DOHH2 (cell line): ENCODE results near the gene ARAP1.
"Not testable (repeated sequence)": the region's sequence is repeated elsewhere in the genome, so short reads cannot be mapped to it uniquely, and the experiment has no call there.

Source experiments
- H3F3A ChIP-seq: fragments of 200-600 bp; sonication (generic), shearing (Covaris generic); 2 replicates; pipeline ENCODE4 v1.6.0; 2016; ENCODE audit warnings: antibody characterized with exemption, mild to moderate bottlenecking; ENCODE audit not compliant: control insufficient read depth, insufficient read depth
- H3K27ac ChIP-seq: fragments of 200-600 bp; sonication (generic); 2 replicates; pipeline ENCODE4 v1.5.1; 2014; ENCODE audit warnings: low read depth, mild to moderate bottlenecking, low read length, moderate library complexity
- H3K27me3 ChIP-seq: fragments of 200-600 bp; sonication (generic); 2 replicates; pipeline ENCODE4 v1.6.1; 2014; ENCODE audit warnings: mild to moderate bottlenecking, low read length, mixed read lengths; ENCODE audit not compliant: control insufficient read depth
- H3K36me3 ChIP-seq: fragments of 200-600 bp; sonication (generic); 2 replicates; pipeline ENCODE4 v1.6.1; 2014; ENCODE audit warnings: mild to moderate bottlenecking, low read length, moderate library complexity, mixed read lengths; ENCODE audit not compliant: control insufficient read depth
- H3K4me1 ChIP-seq: fragments of 200-600 bp; sonication (generic); 2 replicates; pipeline ENCODE4 v1.6.1; 2014; ENCODE audit warnings: mild to moderate bottlenecking, low read length, mixed read lengths; ENCODE audit not compliant: control insufficient read depth
- H3K4me2 ChIP-seq: fragments of 200-600 bp; sonication (generic); 2 replicates; pipeline ENCODE4 v1.6.0; 2014; ENCODE audit warnings: mild to moderate bottlenecking, low read length, moderate library complexity
- H3K4me3 ChIP-seq: fragments of 200-600 bp; sonication (generic); 2 replicates; pipeline ENCODE4 v1.5.1; 2014; ENCODE audit warnings: mild to moderate bottlenecking, low read length, mixed read lengths
- H3K79me2 ChIP-seq: fragments of 200-600 bp; sonication (generic); 2 replicates; pipeline ENCODE4 v1.6.1; 2014; ENCODE audit warnings: mild to moderate bottlenecking, low read length, mixed read lengths; ENCODE audit not compliant: control insufficient read depth
- H3K9me2 ChIP-seq: fragments of 200-600 bp; sonication (generic); replicated peaks from 2 replicates; pipeline ENCODE4 v1.6.1; 2014; ENCODE audit warnings: mild to moderate bottlenecking, low read length, mixed read lengths; ENCODE audit not compliant: control insufficient read depth
- H3K9me3 ChIP-seq: fragments of 200-600 bp; sonication (generic); 2 replicates; pipeline ENCODE4 v1.6.1; 2014; ENCODE audit warnings: antibody characterized with exemption, low read length, mixed read lengths; ENCODE audit not compliant: control insufficient read depth, insufficient read depth
- H4K20me1 ChIP-seq: fragments of 200-600 bp; sonication (generic); 2 replicates; pipeline ENCODE4 v1.6.0; 2014; ENCODE audit warnings: low read depth, mild to moderate bottlenecking, antibody characterized with exemption, low read length, moderate library complexity; ENCODE audit not compliant: control insufficient read depth, insufficient read depth
- EZH2phosphoT487 ChIP-seq: fragments of 200-600 bp; sonication (generic); IDR thresholded peaks from 2 replicates; pipeline ENCODE4 v1.6.1; 2017; ENCODE audit warnings: borderline replicate concordance, mild to moderate bottlenecking, antibody characterized with exemption, low read length, moderate library complexity, mixed read lengths
- TF ChIP-seq, protein P1 (sequence below): fragments of 200-600 bp; sonication (generic); IDR thresholded peaks from one replicate; pipeline ENCODE4 v1.5.1; 2014; ENCODE audit warnings: antibody characterized with exemption, mild to moderate bottlenecking, low read depth, low read length; ENCODE audit not compliant: poor library complexity, severe bottlenecking

The ARAP1 gene

DNA sequence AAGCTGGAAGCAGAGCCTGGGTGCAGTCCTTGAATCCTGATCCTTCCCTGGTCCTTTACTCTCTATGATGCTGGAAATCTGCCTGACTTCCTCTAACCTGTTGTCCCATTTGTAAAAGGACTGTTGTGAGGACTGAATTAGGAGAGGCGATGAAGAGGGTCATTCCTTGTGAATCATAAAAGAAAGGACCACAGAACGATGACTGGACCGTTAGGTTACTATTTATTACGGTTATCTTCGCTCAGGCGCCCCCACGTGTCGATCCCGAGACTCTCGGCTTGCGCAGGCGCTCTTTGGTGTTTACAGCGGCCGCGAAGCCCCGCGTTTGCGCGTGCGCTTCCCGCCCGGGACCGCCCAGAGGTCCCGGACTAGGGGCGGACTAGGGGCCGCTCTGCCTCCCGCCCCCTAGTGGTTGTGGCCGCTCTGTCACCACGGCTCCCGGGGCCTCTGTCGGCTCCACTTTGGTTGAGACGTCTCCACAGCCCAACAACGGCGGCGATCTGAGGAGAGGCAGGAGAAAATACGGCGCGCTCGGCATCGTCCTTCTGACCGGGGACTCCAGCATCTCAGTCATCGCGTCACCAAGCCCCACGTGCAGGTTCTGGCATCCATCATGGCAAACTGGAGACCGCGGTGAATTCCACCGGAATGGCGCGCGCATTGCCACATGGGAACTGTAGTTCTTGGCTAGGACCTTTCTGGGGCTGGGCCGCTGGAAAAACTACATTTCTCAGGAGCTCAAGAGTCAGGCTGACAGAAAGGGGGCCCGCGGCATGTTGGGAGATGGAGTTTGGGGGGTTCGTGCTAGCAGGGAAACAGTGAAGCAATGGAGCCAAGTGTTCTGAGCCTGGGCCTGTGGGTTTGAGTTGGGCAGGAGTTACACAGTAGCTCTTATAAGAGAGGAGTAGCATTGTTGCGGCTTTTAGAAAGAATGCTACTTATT lies 41.5 kb upstream of the ARAP1 start, which contains the start of gene STARD10:
STARD10 (minus strand) TSS at position 623 of the 943 bp plus-strand sequence. CDS start 12,866 bp downstream, outside the sequence.
- H3K36me3 ChIP-seq, result no peaks in the 10 kb centered on the region
- H3K4me2 ChIP-seq, result peak within 1 kb of the TSS; percentile 91
- H3K27ac ChIP-seq, result peak within 1 kb of the TSS; percentile 44
- H3K4me3 ChIP-seq, result peak within 1 kb of the TSS; percentile 95
- no peaks in the 10 kb centered on the region for H3K79me2 ChIP-seq
- no peaks in the 10 kb centered on the region for H3K9me3 ChIP-seq
- TF ChIP-seq, protein P1, sequence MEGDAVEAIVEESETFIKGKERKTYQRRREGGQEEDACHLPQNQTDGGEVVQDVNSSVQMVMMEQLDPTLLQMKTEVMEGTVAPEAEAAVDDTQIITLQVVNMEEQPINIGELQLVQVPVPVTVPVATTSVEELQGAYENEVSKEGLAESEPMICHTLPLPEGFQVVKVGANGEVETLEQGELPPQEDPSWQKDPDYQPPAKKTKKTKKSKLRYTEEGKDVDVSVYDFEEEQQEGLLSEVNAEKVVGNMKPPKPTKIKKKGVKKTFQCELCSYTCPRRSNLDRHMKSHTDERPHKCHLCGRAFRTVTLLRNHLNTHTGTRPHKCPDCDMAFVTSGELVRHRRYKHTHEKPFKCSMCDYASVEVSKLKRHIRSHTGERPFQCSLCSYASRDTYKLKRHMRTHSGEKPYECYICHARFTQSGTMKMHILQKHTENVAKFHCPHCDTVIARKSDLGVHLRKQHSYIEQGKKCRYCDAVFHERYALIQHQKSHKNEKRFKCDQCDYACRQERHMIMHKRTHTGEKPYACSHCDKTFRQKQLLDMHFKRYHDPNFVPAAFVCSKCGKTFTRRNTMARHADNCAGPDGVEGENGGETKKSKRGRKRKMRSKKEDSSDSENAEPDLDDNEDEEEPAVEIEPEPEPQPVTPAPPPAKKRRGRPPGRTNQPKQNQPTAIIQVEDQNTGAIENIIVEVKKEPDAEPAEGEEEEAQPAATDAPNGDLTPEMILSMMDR, result peak; percentile 99
- no peak for TF ChIP-seq EZH2phosphoT487
- H4K20me1 ChIP-seq, result no peaks in the 10 kb centered on the region
- H3K9me2 ChIP-seq, result no peaks in the 10 kb centered on the region
- peaks cover 24% of the 10 kb centered on the region for H3K4me1 ChIP-seq
- H3F3A ChIP-seq, result peaks cover 2% of the 10 kb centered on the region; the same call in 1 of the 2 replicates
- no peaks in the 10 kb centered on the region for H3K27me3 ChIP-seq

DNA sequence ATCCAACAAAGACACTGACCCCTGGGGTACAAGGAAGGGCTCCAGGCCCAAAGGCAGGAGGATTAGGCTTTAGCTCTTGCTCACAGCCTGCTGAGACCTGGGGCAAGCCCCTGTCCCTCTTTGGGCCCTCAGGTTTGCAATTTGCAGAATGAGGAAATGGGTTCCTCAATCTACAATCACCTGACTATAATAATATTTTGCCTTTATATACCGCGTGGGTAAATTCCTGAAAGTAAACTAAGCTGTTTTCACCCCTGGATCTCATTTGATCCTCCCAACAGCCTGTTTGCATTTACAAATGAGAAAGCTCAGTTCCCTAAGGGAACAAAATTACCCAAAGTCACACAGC lies 40.8 kb upstream of the ARAP1 start:
- H3K79me2 ChIP-seq, result no peaks in the 10 kb centered on the region
- H3K4me2 ChIP-seq, result peak overlapping the region; percentile 91
- H3K4me1 ChIP-seq, result peaks cover 23% of the 10 kb centered on the region
- H3K9me2 ChIP-seq, result no peaks in the 10 kb centered on the region
- peak overlapping the region; percentile 95 for H3K4me3 ChIP-seq
- H4K20me1 ChIP-seq, result no peaks in the 10 kb centered on the region
- H3K36me3 ChIP-seq, result no peaks in the 10 kb centered on the region
- no peaks in the 10 kb centered on the region for H3K9me3 ChIP-seq
- H3F3A ChIP-seq, result peaks cover 2% of the 10 kb centered on the region; the same call in 1 of the 2 replicates
- no peaks in the 10 kb centered on the region for H3K27me3 ChIP-seq
- no peak for TF ChIP-seq EZH2phosphoT487
- TF ChIP-seq, protein P1, result no peak
- peak overlapping the region; percentile 38 for H3K27ac ChIP-seq

DNA sequence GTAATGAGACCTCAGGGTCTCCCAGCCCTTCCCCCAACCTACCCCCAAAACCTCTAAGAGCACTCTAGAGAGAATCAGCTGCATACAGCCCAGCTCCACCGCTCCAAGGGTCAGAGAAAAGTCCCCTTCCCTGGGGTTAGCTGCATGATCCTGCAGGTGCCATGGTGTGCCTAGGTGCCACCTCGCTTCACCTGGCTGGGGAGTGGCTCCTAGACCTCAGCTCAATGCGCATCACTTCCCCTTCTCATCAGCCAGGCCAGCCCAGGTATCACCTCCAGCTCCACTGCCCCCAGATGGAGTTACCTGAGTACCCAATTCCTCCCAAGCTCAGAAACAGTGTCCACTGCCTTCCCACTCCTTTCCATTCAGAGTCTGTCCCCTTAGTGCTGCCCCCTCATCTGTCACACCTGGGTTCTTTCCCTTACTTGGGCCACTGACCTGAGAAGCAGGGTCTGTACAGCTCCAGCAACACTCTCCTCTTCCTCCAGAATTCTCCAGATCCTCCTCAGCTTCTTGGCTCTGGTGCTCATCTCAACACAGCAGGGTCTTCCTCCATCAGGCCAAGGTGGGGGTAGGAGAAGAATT lies 40.3 kb upstream of the ARAP1 start:
- Histone ChIP-seq H3K79me2 (no peaks in the 10 kb centered on the region), H3K27ac (peak overlapping the region; percentile 38; the same call in 1 of the 2 replicates), H3K9me2 (no peaks in the 10 kb centered on the region), H3K4me3 (peak overlapping the region; percentile 95), H3K27me3 (no peaks in the 10 kb centered on the region), H4K20me1 (no peaks in the 10 kb centered on the region), H3K36me3 (no peaks in the 10 kb centered on the region), H3F3A (peaks cover 2% of the 10 kb centered on the region; the same call in 1 of the 2 replicates), H3K4me2 (peak overlapping the region; percentile 91), H3K9me3 (no peaks in the 10 kb centered on the region), H3K4me1 (peaks cover 29% of the 10 kb centered on the region)
- TF ChIP-seq, protein P1, result no peak
- no peak for TF ChIP-seq EZH2phosphoT487

DNA sequence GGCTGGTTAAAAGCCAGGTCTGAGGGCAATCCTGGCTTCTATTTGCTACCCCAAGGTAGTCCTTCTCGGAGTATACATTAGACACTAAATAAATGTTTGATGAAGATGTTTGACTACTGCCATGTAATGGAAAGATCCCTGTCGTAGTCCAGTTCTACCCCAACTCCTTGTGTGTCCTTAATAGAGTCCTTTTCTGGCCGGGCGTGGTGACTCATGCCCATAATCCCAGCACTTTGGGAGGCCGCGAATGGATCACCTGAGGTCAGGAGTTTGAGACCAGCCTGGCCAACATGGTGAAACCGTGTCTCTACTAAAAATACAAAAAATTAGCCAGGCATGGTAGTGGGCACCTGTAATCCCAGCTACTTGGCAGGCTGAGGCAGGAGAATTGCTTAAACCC lies 39.0 kb upstream of the ARAP1 start:
- H3K9me2 ChIP-seq, H3K27me3 ChIP-seq, H3K9me3 ChIP-seq, H3K36me3 ChIP-seq, H3K79me2 ChIP-seq, H3K4me3 ChIP-seq, H3F3A ChIP-seq, H3K4me2 ChIP-seq, H4K20me1 ChIP-seq, H3K27ac ChIP-seq: not testable (repeated sequence)
- peaks cover 34% of the 10 kb centered on the region for H3K4me1 ChIP-seq
